ENCODE data around the gene UPK3A. TPM values are rescaled to one million over a fixed set of nuclear protein-coding genes. Genes with fewer than 3 reads are reported as not detected.
A peak's percentile ranks its signal among the peaks of the same experiment; 100 is the strongest.

The UPK3A gene
- total and polyA plus RNA-seq, 10 of the 15 experiments (the other 5 are each of a cell fraction or from before 2014, with no cell fraction given): not detected

GRCh38 chr22:45237065-45237990 lies 47.4 kb upstream of the UPK3A start (continued):
- TF ChIP-seq BHLHE40 (IDR thresholded peaks at IDR 0.05; ENCODE audit: borderline replicate concordance in 1 of 2, low read depth in 2 of 2, low read length in 1 of 2): peak in 1 of 2 experiments; percentile 22; a peak in 1 of 4 replicates

- H3K27me3 ChIP-seq (replicated peaks in 1 of 2; ENCODE audit: control insufficient read depth in 2 of 2, insufficient read depth in 2 of 2, low read length in 1 of 2): no peaks in the 10 kb centered on the region
- ATAC-seq (no peak), DNase-seq (ENCODE audit: low read depth, low spot score) (no peak), FAIRE-seq (no peak)
- in situ Hi-C loops (cut with MboI) (no loop called here), intact Hi-C loops (cut with micrococcal nuclease; ENCODE audit: unreplicated experiment) (loop anchor here (5.0 kb wide), 1 partner anchor 71 kb away; no protein-coding TSS in a partner anchor)
- ChIA-PET RAD21 (ENCODE audit: unreplicated experiment) (interaction anchor here (0.6 kb wide), 1 partner anchor 11 kb away, joined by 3 read pairs; no protein-coding TSS in a partner anchor), POLR2A (interaction anchor here (0.7 to 1.8 kb wide), 4 partner anchors 8 to 34 kb away, joined by 4 to 9 read pairs (median 6); no protein-coding TSS in a partner anchor), SMC1A (ENCODE audit: uncharacterized antibody, unreplicated experiment) (interaction anchor here (0.8 to 5.2 kb wide), 4 partner anchors 8 to 75 kb away, joined by 3 to 32 read pairs (median 5); partner anchors contain the start of gene NUP50), CTCF (interaction anchor here (0.7 to 1.3 kb wide), 2 partner anchors 24 to 71 kb away, joined by 3 to 8 read pairs; no protein-coding TSS in a partner anchor)
- H3K4me3 ChIP-seq: peak overlapping the region; percentile 88
- no TSS peak for BruUV-seq (replicated peaks)
- H3K9ac ChIP-seq (ENCODE audit: control insufficient read depth, insufficient read depth, low read length): no peak overlapping the region; the same call in 1 of the 2 replicates
- WGBS (ENCODE audit: insufficient coverage, insufficient replicate concordance, low lambda C conversion rate, missing lambda C conversion rate): 99% methylated on average over 18 of the region's 18 CpGs
- peak overlapping the region; percentile 88 for H3K4me2 ChIP-seq (ENCODE audit: control insufficient read depth, insufficient read depth)
- H4K20me1 ChIP-seq (ENCODE audit: control insufficient read depth, insufficient read depth): no peaks in the 10 kb centered on the region
- H2AFZ ChIP-seq (ENCODE audit: control insufficient read depth, low read depth, low read length): no peak overlapping the region
- H3K9me3 ChIP-seq (replicated peaks; ENCODE audit: control insufficient read depth, insufficient read depth, low read length): no peaks in the 10 kb centered on the region
- H3K4me1 ChIP-seq (ENCODE audit: control insufficient read depth, insufficient read depth, low read length): peaks cover 67% of the 10 kb centered on the region
- no peak overlapping the region for H3K27ac ChIP-seq (ENCODE audit: control insufficient read depth, insufficient read depth)
- H3K36me3 ChIP-seq (ENCODE audit: control insufficient read depth in 2 of 2, insufficient read depth in 2 of 2, low read length in 1 of 2): peaks cover 2 to 11% of the 10 kb centered on the region in 2 experiments; a peak in 2 of 4 replicates
- peaks cover 69% of the 10 kb centered on the region for H3K79me2 ChIP-seq (ENCODE audit: control insufficient read depth, insufficient read depth, low read length)
- TF ChIP-seq ZBTB40 (IDR thresholded peaks at IDR 0.05; ENCODE audit: borderline replicate concordance) (no peak), EED (IDR thresholded peaks at IDR 0.05; ENCODE audit: low read depth) (no peak), PAX8 (IDR thresholded peaks at IDR 0.05) (no peak), EGR1 (IDR thresholded peaks at IDR 0.05; ENCODE audit: borderline replicate concordance in 1 of 2, low read depth in 2 of 2, low read length in 2 of 2) (no peak), PKNOX1 (IDR thresholded peaks at IDR 0.05) (no peak), STAT1 (conservative IDR thresholded peaks at IDR 0.05) (no peak), TCF7 (IDR thresholded peaks at IDR 0.05; ENCODE audit: borderline replicate concordance) (no peak), SMC3 (IDR thresholded peaks at IDR 0.05; ENCODE audit: borderline replicate concordance, low read length) (no peak), MAX (IDR thresholded peaks at IDR 0.05; ENCODE audit: low read depth, low read length) (no peak), FOS (IDR thresholded peaks at IDR 0.05; ENCODE audit: borderline replicate concordance, extremely low read depth, insufficient read length) (no peak), KLF5 (IDR thresholded peaks at IDR 0.05; ENCODE audit: partially characterized antibody) (no peak), TAF1 (IDR thresholded peaks at IDR 0.05; ENCODE audit: borderline replicate concordance, low read depth, low read length) (no peak)
Observed at GRCh38 chr22:45238076-45238956, 46.4 kb upstream of the UPK3A start.
